ENCODE measurements around the gene PLXNB2.

Gene PLXNB2

GRCh38 chr22:50227579-50228215, 79.7 kb downstream of the PLXNB2 start:
- no peak for DNase-seq (ENCODE audit: low read depth)

DNA sequence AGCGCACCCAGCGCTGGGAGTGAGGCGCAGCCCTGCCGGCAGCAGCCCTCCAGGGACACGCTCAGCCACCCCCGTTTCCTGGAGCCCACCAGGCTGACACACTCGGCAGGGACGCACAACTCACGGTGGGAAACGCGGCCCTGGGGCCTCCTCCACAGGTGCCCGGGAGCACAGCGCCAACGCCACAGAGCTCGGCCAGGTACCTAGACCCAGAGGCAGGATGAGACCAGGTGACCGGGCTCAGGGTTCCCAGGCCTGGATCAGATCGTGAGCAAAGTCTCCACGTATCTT, 80.6 kb downstream of the PLXNB2 start:
- DNase-seq (ENCODE audit: low read depth), result no peak

GRCh38 chr22:50226063-50226874, 81.2 kb downstream of the PLXNB2 start:
- no peak for DNase-seq (ENCODE audit: low read depth)

DNA sequence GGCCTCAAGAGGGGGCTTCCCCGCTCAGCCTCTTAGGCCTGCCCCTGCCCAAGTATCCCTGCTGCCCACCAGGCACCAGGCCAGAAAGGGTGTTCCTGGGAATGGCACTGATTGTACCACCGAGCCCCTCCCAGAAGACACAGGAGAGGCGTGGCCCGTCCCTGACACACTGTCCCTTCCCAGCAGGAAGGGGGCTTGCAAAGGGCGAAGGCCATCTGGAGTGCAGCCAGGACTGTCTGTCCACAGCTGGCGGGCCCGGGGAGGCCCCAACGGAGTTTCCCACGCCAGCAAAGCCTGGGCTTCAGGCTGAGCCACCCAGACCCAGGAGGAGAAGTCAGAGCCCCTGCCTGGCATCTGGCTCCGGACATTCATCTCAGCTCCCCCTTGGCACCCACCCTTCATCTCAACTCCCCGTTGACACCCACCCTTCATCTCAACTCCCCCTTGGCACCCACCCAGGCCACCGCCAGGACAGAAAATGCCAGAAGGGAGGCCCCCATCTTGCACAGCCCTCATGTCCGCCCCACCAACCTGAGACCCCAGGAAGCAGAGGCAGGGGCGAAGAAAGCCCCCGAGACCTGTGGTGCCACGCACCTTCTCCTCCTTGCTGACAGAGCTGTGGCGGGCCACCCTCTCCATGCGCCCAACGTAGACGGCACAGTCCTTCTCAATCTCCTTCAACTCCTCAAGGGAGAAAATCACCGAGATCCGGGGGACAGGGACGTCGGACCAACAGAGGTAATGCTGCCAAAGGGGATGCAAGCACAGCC, 82.1 kb downstream of the PLXNB2 start:
- no peak for DNase-seq (ENCODE audit: low read depth)
